ENCODE measurements around the gene TNFRSF4. TPM values are rescaled to one million over a fixed set of nuclear protein-coding genes. Genes with fewer than 3 reads are reported as not detected.

TNFRSF4 gene
- total and polyA plus RNA-seq, 2 of the 8 experiments (the other 6 are each of a cell fraction or from before 2014, with no cell fraction given) = 0.06 TPM; not detected in 1

- CTCF ChIA-PET (ENCODE audit: partially characterized antibody) = interaction anchor here (0.7 to 1.9 kb wide), 5 partner anchors 9 to 263 kb away, joined by 3 to 6 read pairs (median 3); no protein-coding TSS in a partner anchor
- Histone ChIP-seq H3K4me1 (replicated peaks in 1 of 4; ENCODE audit: control insufficient read depth in 3 of 4, insufficient read depth in 4 of 4, low read length in 3 of 4) (peaks cover 0 to 8% (median under 1%) of the 10 kb centered on the region in 4 experiments; a peak in 5 of 7 replicates), H3K27me3 (replicated peaks in 1 of 4; ENCODE audit: control insufficient read depth in 3 of 4, extremely low read depth in 1 of 4, insufficient read depth in 3 of 4, low read length in 3 of 4) (peaks cover 2 to 19% (median 11%) of the 10 kb centered on the region in 4 experiments; a peak in 6 of 7 replicates), H3K36me3 (ENCODE audit: control insufficient read depth in 2 of 4, insufficient read depth in 4 of 4, low read length in 3 of 4) (no peaks in the 10 kb centered on the region), H4K20me1 (replicated peaks in 1 of 2; ENCODE audit: control insufficient read depth in 1 of 2, insufficient read depth in 2 of 2, low read length in 2 of 2) (peaks cover 4 to 9% of the 10 kb centered on the region in 2 experiments), H3K79me2 (ENCODE audit: control insufficient read depth in 1 of 2, insufficient read depth in 2 of 2, low read length in 2 of 2) (no peaks in the 10 kb centered on the region; a peak in 1 of 4 replicates), H3K56ac (replicated peaks; ENCODE audit: insufficient read length, low read depth, low read length) (no peak overlapping the region), H2BK12ac (ENCODE audit: low read depth, low read length) (no peak overlapping the region), H3K9ac (replicated peaks in 1 of 4; ENCODE audit: extremely low read depth in 1 of 4, low read depth in 3 of 4, low read length in 3 of 4) (no peak overlapping the region), H3K4me3 (ENCODE audit: extremely low read depth in 1 of 4, insufficient read depth in 2 of 4, low read depth in 3 of 4, low read length in 4 of 4) (peak overlapping the region in 1 of 4 experiments; percentile 51; a peak in 1 of 8 replicates), H4K8ac (ENCODE audit: extremely low read depth, insufficient read depth, low read length) (peak overlapping the region; percentile 57), H3K9me3 (ENCODE audit: insufficient read depth in 2 of 2, low read depth in 1 of 2, low read length in 1 of 2) (no peaks in the 10 kb centered on the region), H3K18ac (ENCODE audit: extremely low read depth, low read length) (no peak overlapping the region; the same call in 1 of the 2 replicates), H4K5ac (ENCODE audit: insufficient read length, low read depth, low read length) (no peak overlapping the region), H3K27ac (ENCODE audit: low read depth, low read length) (no peak overlapping the region), H2AFZ (ENCODE audit: low read length) (no peak overlapping the region), H2BK15ac (ENCODE audit: low read length) (no peak overlapping the region), H2AK5ac (ENCODE audit: low read depth, low read length) (peak overlapping the region; percentile 75; the same call in 1 of the 2 replicates), H3K4ac (replicated peaks; ENCODE audit: insufficient read length, low read depth, low read length) (no peak overlapping the region), H3K79me1 (ENCODE audit: low read depth, low read length) (no peaks in the 10 kb centered on the region), H2BK120ac (replicated peaks; ENCODE audit: low read depth, low read length) (no peak overlapping the region), H3K23ac (ENCODE audit: insufficient read length) (no peak overlapping the region), H2BK5ac (ENCODE audit: low read depth, low read length) (no peak overlapping the region), H4K91ac (replicated peaks; ENCODE audit: insufficient read length, low read length) (no peak overlapping the region), H2BK20ac (ENCODE audit: low read length) (no peak overlapping the region), H3K4me2 (ENCODE audit: insufficient read depth in 1 of 2, low read depth in 2 of 2, low read length in 2 of 2) (peak overlapping the region; percentile 24 to 70; a peak in 2 of 4 replicates), H3K14ac (ENCODE audit: insufficient read length) (no peak overlapping the region), H3K23me2 (ENCODE audit: low read depth, low read length) (no peaks in the 10 kb centered on the region; the same call in 1 of the 2 replicates)
- no peak for TF ChIP-seq CBX8 (IDR thresholded peaks at IDR 0.05; ENCODE audit: borderline replicate concordance, low read depth, low read length)
- TF ChIP-seq KDM4A (IDR thresholded peaks at IDR 0.05; ENCODE audit: low read depth, low read length, severe bottlenecking) = no peak
- no peak for TF ChIP-seq SP4 (IDR thresholded peaks at IDR 0.05; ENCODE audit: low read length)
- no peak for TF ChIP-seq POU5F1 (IDR thresholded peaks at IDR 0.05; ENCODE audit: low read depth, low read length)
- TF ChIP-seq CREB1 (IDR thresholded peaks at IDR 0.05) = no peak
- TF ChIP-seq SIRT6 (IDR thresholded peaks at IDR 0.05; ENCODE audit: low read length) = no peak
- TF ChIP-seq RAD21 (IDR thresholded peaks at IDR 0.05 in 1 of 2, conservative IDR thresholded peaks at IDR 0.05 in 1 of 2; ENCODE audit: low read depth in 2 of 2, low read length in 2 of 2) = no peak
- TF ChIP-seq YY1 (IDR thresholded peaks at IDR 0.05; ENCODE audit: low read depth, low read length) = no peak
- TF ChIP-seq GTF2F1 (IDR thresholded peaks at IDR 0.05; ENCODE audit: borderline replicate concordance, low read depth, low read length) = no peak
- 83% methylated on average over 24 of the region's 25 CpGs; no CpG with 5 or more reads in 1 of the 2 experiments for WGBS, 2 experiments (ENCODE audit: extremely low coverage in 1 of 2, insufficient coverage in 1 of 2, insufficient read length in 1 of 2, insufficient replicate concordance in 2 of 2, low coverage in 1 of 2, low lambda C conversion rate in 2 of 2, missing lambda C conversion rate in 1 of 2)
- no peak for DNase-seq (ENCODE audit: low read depth in 1 of 2, low spot score in 2 of 2)
- no peak for FAIRE-seq
- POLR2A ChIA-PET (ENCODE audit: partially characterized antibody) = interaction anchor here (0.7 to 2.0 kb wide), 5 partner anchors 10 to 215 kb away, joined by 3 to 7 read pairs (median 4); partner anchors contain the start of genes B3GALT6 and SDF4
Observed at GRCh38 chr1:1247341-1247913, 33.5 kb upstream of the TNFRSF4 start.
